HL-60/S4 treated with phorbol 12-myristate 13-acetate at 8.2 ng/mL for 4 days and 3 days (cell line): ENCODE measurements around the gene IRS1.

ENCODE experiments used
- in situ Hi-C: fragments of 300-500 bp; cut with MboI; formaldehyde crosslinking; loops from 2 replicates; pipeline ENCODE4 v1.15.0; 2022; ENCODE audit warnings: low sequenced_read_pairs

IRS1 gene

DNA sequence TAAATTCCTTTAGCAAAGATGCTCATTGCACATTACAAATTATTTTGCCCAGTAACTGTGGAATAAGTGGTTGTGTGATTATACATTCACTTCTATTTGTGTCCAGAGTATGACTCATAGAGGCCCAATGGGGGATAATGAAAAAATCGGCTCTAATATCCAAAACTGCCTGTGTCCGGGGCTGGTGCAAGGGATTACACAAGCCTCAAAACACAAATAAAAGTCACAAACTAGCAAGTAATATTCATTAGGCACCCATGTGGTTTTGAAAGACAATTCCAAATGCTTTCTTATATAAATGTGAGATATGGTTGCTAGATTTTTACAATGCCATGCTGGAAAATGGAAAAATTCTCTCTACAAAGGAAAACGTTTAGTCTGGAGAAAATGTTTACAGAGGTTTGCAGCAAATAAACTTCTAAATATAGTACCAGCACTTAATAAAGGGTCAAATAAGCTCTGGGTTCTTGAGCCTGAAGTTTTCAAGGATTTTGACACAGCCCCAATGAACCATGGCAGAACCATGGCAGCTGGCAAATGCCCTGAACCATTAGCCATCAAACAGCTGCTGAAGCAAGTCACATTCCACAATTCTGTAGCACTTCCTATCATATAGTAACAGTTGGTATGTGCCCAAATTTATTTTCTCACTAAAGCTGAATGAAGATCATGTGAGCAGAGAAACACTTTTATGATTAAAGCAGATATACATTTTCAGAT, 40.5 kb downstream of the IRS1 start:
- in situ Hi-C loops = no loop called here

DNA sequence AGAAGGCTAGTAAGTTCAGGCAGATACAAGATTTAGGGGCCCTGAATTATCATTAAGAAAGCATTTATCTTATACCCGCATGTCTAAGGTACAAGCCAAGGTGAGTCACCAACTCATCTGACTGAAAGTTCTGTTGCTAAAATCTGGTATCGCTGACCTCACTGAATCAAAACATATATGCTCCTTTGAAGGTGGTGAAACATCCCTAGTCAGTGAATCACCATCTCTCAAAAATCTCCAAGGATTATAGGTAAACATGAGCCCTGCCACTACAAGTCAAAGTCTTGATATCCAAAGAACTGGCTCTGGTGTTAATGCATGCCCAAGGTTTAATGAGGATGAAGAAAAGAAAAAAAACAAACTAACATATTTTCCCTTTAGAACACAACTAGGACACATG, 43.5 kb downstream of the IRS1 start:
- in situ Hi-C loops = no loop called here

- in situ Hi-C loops = no loop called here
Measured at GRCh38 chr2:226755631-226756030, 44.0 kb downstream of the IRS1 start.

GRCh38 chr2:226754821-226755604, 44.6 kb downstream of the IRS1 start:
- in situ Hi-C loops = no loop called here

DNA sequence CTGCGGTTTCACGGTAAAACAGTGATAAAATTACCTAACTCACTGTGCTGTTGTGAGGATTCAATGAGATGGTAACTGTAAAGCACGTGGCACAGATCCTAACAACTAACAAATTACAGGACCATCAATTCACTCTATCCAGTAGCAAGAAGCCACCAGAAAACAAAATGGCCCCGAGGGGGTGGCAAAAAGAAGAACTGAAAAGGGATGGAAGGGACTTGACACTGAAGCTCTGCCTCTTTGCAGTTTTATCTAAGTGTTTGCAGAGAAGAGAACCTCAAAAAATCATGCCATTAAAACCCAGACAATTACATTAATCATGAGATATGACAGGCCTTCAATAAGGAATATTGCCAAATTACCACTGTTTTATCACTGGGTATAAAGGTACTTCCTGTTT, 46.7 kb downstream of the IRS1 start:
- in situ Hi-C loops = no loop called here

GRCh38 chr2:226747288-226747687, 52.3 kb downstream of the IRS1 start:
- in situ Hi-C loops = no loop called here

DNA sequence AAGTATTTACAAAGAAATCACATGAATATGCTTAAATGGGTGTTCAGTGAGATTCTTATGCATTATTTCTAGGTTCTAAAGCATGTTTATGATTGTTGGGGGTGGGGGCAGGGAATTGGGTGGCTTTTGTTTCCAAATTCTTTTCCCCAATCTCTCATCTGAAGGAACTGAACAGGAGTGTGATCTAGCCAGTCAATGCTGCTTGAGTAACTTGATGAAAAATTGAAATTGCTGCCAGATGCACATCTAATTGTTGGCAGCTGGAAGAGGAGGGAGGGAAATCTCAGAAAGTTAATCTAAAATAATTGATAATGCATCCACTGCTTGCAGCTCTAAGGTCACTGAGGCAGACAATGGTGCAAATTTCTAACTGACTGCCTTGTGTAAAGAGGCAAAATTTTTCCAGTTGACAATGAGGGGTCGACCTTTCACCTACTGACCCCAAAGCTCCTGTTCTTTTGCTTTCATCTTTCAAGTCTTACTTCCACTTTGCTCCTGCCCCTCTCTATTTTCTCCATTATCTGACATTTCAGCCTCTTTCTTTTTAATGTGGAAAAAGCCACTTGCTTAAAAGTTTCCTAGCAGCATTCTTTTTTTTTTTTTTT, 53.3 kb downstream of the IRS1 start:
- in situ Hi-C loops = no loop called here

DNA sequence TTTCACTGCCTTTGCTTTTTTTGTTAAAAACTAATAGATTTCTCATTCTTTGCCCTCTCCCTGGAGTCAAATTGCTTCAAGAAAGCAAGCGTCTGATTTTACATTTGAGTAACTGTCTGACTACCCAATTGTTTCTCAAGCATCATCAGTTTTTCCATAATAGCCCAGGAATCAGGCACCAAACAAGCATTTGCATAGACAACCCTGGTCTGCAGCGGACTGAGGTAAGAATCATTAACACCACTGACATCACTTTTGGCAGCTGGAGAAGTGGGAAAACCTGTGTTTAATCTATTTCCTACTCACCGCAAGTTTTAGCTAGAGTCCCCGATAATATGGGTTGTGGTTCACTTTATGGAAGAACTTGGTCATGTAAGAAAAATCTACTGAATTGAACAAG, 55.7 kb downstream of the IRS1 start:
- in situ Hi-C loops = no loop called here

- in situ Hi-C loops = no loop called here
Measured at GRCh38 chr2:226742347-226742746, 57.3 kb downstream of the IRS1 start.

GRCh38 chr2:226740039-226740648, 59.5 kb downstream of the IRS1 start:
- in situ Hi-C loops = no loop called here

DNA sequence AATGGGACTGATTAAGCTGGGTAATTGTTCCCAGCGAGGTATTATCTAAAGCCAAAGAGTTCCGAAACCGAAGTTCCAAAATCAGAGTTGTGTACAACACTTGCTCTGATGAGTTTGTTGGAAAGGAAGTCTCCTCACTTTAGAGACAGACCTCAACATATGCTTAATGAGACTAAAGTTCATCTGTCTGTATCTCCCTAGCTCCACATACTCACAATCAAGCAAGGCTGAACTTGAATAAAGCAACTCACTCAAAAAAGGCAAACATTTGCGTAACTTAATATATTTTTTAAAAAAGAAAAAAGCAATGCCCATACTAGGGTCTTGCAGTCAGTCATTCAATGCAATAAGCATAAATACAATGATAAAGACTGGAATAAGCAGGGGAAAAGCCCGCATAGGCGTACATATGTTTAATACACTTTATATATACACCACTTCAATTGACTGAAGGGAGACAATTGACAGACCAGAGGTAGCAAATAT, 60.0 kb downstream of the IRS1 start:
- in situ Hi-C loops = no loop called here

- in situ Hi-C loops = no loop called here
Measured at GRCh38 chr2:226738821-226739544, 60.6 kb downstream of the IRS1 start.

- in situ Hi-C loops = no loop called here
Measured at GRCh38 chr2:226738191-226738820, 61.3 kb downstream of the IRS1 start.

DNA sequence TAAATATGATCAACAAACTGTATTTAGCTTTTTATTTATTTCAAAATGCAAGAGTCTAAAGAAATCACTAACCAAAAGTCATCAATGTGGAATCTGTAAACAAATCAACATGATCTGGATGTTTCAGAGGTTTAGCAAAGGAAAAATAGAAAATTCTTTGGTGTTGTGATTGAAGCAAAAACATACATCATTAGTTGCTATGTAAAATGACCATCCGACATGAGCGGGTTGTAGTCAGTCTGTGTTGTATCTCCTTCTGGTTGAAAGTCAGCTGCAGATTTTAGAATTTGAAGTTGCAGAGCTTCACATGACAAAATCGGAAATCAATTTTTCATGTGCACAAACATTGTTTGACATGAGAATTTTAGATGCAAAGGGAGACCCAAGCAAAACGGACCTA, 63.2 kb downstream of the IRS1 start:
- in situ Hi-C loops = no loop called here

GRCh38 chr2:226733927-226734564, 65.6 kb downstream of the IRS1 start:
- in situ Hi-C loops = no loop called here

DNA sequence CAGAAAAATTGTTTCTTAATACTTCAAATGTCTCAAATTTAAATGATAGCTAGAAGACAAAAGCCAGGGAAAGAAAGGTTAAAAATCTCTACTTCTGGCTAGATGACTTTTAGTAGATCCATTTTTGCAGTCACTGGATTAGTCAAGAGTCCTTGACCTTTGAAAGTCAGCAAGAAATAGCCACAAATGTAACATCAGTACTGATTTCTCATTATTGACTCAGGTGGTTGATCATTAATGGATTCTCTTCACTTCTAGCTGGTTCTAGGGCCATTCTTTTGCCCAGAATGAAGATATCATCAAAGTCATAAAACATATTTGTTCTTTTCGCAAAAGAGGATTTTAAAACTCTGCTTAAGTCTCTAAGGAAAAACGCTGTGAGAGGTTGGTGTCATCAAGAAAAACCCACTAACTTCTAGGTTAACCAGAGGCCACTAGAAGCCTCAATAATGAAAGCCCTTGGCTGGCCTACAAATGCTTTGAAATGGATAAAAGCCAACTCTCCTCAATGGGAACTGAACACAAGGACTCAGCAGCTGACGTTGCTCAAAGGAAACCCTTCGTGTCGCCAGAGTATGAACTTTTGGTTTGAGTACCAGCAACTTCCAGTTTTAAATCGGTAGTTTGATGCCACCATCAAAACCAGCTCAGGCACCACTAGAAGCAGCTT, 66.3 kb downstream of the IRS1 start:
- in situ Hi-C loops = no loop called here

DNA sequence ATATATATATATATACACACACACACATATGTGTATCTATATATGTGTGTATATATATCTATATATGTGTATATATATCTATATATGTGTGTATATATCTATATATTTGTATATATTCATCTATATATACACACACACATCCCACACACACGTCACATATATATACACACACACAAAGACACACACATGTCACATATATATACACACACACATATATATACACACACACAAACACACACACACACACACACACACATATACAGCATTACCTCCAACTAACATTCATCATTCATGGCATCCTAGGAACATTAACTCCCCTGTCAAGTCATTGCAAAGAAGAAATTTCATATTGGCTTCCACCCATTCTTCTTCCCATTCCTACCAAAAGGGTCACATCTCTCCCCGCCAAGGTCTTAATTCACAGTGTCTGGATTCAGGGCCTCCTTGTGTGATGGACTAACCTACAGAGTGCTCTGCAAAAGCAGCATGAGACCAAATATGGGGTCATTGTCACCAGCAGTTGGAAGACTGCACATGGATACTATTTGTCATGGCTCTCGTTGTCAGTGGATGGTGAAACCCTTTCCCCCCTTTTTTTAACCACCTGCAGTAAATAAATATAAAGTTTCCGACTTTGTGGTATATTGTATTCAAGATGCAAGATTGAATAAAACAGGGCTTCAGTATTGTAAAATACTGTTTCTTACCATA, 67.0 kb downstream of the IRS1 start:
- in situ Hi-C loops = no loop called here

DNA sequence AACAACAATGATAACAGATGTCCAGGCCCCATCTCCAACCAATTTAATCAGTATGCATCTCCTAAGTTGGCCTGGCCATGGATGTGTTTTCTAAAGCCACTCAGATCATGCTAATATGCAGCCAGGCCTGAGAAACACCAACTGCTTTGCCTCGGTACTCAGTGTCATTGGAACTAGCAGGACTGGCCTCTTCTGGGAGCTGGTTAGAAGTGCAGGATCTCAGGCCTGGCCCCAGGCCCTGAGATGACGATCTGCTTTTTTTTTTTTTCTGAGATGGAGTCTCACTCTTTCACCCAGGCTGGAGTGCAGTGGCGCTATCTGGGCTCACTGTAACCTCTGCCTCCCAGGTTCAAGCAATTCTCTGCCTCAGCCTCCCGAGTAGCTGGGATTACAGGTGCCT, 69.1 kb downstream of the IRS1 start:
- in situ Hi-C loops = no loop called here

GRCh38 chr2:226728996-226729395, 70.6 kb downstream of the IRS1 start:
- in situ Hi-C loops = no loop called here
